Activated CD4-positive, alpha-beta T cell treated with anti-CD3 and anti-CD28 coated beads for 36 hours (primary cell): ENCODE data around the gene SNX25. TPM values are rescaled to one million over a fixed set of nuclear protein-coding genes. Genes with fewer than 3 reads are reported as not detected.
A peak's percentile ranks its signal among the peaks of the same experiment; 100 is the strongest.
"Not testable (repeated sequence)": the region's sequence is repeated elsewhere in the genome, so short reads cannot be mapped to it uniquely, and the experiment has no call there.

Source experiments
- ATAC-seq: fragments of 200-7000 bp; cut with Tn5 transposase; one replicate; pipeline ENCODE4 v1.10.0; 2021; ENCODE audit warnings: mild to moderate bottlenecking, moderate library complexity
- CTCF ChIA-PET: fragments of 350-600 bp; sonication (Branson Sonifier 250); formaldehyde crosslinking; loops from one replicate; lab custom pipeline; 2021; ENCODE audit warnings: antibody characterized with exemption; lab: Charles Lee
- POLR2A ChIA-PET: fragments of 350-600 bp; sonication (Branson Sonifier 250); formaldehyde crosslinking; loops from one replicate; lab custom pipeline; 2021; ENCODE audit warnings: antibody characterized with exemption, inconsistent platforms; lab: Charles Lee
- DNase-seq: peaks from one replicate; pipeline ENCODE4 v3.0.0-alpha.2; 2020
- H3K27ac Mint-ChIP-seq: one replicate; pipeline ENCODE4 v1.8.0; 2021; ENCODE audit warnings: mixed read lengths
- H3K27me3 Mint-ChIP-seq: one replicate; pipeline ENCODE4 v1.8.0; 2021; ENCODE audit warnings: mixed read lengths
- H3K36me3 Mint-ChIP-seq: one replicate; pipeline ENCODE4 v1.8.0; 2021; ENCODE audit warnings: low read depth, mixed read lengths
- H3K4me1 Mint-ChIP-seq: one replicate; pipeline ENCODE4 v1.8.0; 2021; ENCODE audit warnings: mixed read lengths
- H3K4me3 Mint-ChIP-seq: one replicate; pipeline ENCODE4 v1.8.0; 2021; ENCODE audit warnings: mild to moderate bottlenecking, moderate library complexity, mixed read lengths
- H3K9me3 Mint-ChIP-seq: one replicate; pipeline ENCODE4 v1.8.0; 2021; ENCODE audit warnings: low read depth, mixed read lengths
- intact Hi-C, 2 experiments: fragments of 100-400 bp; cut with DNase I in 1 of 2; cut with micrococcal nuclease in 1 of 2; formaldehyde crosslinking; loops; one replicate each; pipeline versions ENCODE4 v1.14.2 to v1.15.1; 2022 to 2024; cut with DNase I, micrococcal nuclease
- total RNA-seq, 2 experiments: library from RNA; stranded (reverse); gene quantifications; one replicate each; pipeline ENCODE4 v1.2.3, GENCODE V29; 2021

Gene SNX25
- total RNA-seq, 2 experiments from 2014 or later: 14.8 to 15.0 TPM

- DNase-seq (no peak), ATAC-seq (no peak)
- intact Hi-C loops: no loop called here
- POLR2A ChIA-PET: no interaction called here
- Mint-ChIP-seq H3K4me1 (peaks cover 4% of the 10 kb centered on the region), H3K36me3 (peaks cover 38% of the 10 kb centered on the region), H3K27ac (no peak overlapping the region), H3K4me3 (no peak overlapping the region), H3K9me3 (no peaks in the 10 kb centered on the region), H3K27me3 (no peaks in the 10 kb centered on the region)
- CTCF ChIA-PET: no interaction called here
Observed at GRCh38 chr4:185352202-185352601, 142.8 kb downstream of the SNX25 start.

GRCh38 chr4:185352741-185353140 lies 143.3 kb downstream of the SNX25 start:
- POLR2A ChIA-PET: interaction anchor here (0.6 kb wide), 1 partner anchor 53 kb away, joined by 3 read pairs; no protein-coding TSS in a partner anchor
- no peaks in the 10 kb centered on the region for H3K27me3 Mint-ChIP-seq
- intact Hi-C loops: no loop called here
- CTCF ChIA-PET: interaction anchor here (0.8 kb wide), 1 partner anchor 54 kb away, joined by 3 read pairs; no protein-coding TSS in a partner anchor
- no peaks in the 10 kb centered on the region for H3K9me3 Mint-ChIP-seq
- H3K36me3 Mint-ChIP-seq: peaks cover 35% of the 10 kb centered on the region
- DNase-seq (no peak), ATAC-seq (no peak)
- no peak overlapping the region for H3K27ac Mint-ChIP-seq
- no peak overlapping the region for H3K4me3 Mint-ChIP-seq
- H3K4me1 Mint-ChIP-seq: peaks cover 8% of the 10 kb centered on the region

- intact Hi-C loops: no loop called here
- Mint-ChIP-seq H3K36me3 (peaks cover 15% of the 10 kb centered on the region), H3K4me1 (peaks cover 8% of the 10 kb centered on the region), H3K27me3 (no peaks in the 10 kb centered on the region), H3K9me3 (no peaks in the 10 kb centered on the region), H3K27ac (peak overlapping the region; percentile 42), H3K4me3 (no peak overlapping the region)
- ATAC-seq: peak; percentile 75
- ChIA-PET POLR2A (no interaction called here), CTCF (no interaction called here)
- DNase-seq: peak; percentile 55
Observed at GRCh38 chr4:185357211-185357610, 147.8 kb downstream of the SNX25 start.

- ChIA-PET CTCF (no interaction called here), POLR2A (no interaction called here)
- peak; percentile 9 for ATAC-seq
- H3K27ac Mint-ChIP-seq: no peak overlapping the region
- peaks cover 8% of the 10 kb centered on the region for H3K4me1 Mint-ChIP-seq
- DNase-seq: no peak
- H3K27me3 Mint-ChIP-seq: no peaks in the 10 kb centered on the region
- peaks cover 12% of the 10 kb centered on the region for H3K36me3 Mint-ChIP-seq
- H3K9me3 Mint-ChIP-seq: no peaks in the 10 kb centered on the region
- intact Hi-C loops: no loop called here
- no peak overlapping the region for H3K4me3 Mint-ChIP-seq
Observed at GRCh38 chr4:185357733-185358440, 148.5 kb downstream of the SNX25 start.

- intact Hi-C loops: no loop called here
- ChIA-PET CTCF (no interaction called here), POLR2A (no interaction called here)
- Mint-ChIP-seq H3K9me3 (no peaks in the 10 kb centered on the region), H3K4me3 (no peak overlapping the region), H3K27me3 (no peaks in the 10 kb centered on the region), H3K36me3 (peaks cover 10% of the 10 kb centered on the region), H3K4me1 (peaks cover 8% of the 10 kb centered on the region), H3K27ac (no peak overlapping the region)
- ATAC-seq (no peak), DNase-seq (no peak)
Observed at GRCh38 chr4:185358514-185358913, 149.1 kb downstream of the SNX25 start.

- intact Hi-C loops: no loop called here
- ChIA-PET CTCF (no interaction called here), POLR2A (no interaction called here)
- DNase-seq: no peak
- Mint-ChIP-seq H3K27me3 (no peaks in the 10 kb centered on the region), H3K9me3 (no peaks in the 10 kb centered on the region), H3K4me3 (no peak overlapping the region), H3K4me1 (peaks cover 8% of the 10 kb centered on the region), H3K27ac (no peak overlapping the region), H3K36me3 (peaks cover 9% of the 10 kb centered on the region)
- ATAC-seq: no peak
Observed at GRCh38 chr4:185358959-185359358, 149.6 kb downstream of the SNX25 start.

- Mint-ChIP-seq H3K36me3 (peaks cover 3% of the 10 kb centered on the region), H3K4me3 (no peak overlapping the region), H3K27me3 (no peaks in the 10 kb centered on the region), H3K27ac (no peak overlapping the region), H3K9me3 (no peaks in the 10 kb centered on the region), H3K4me1 (peaks cover 8% of the 10 kb centered on the region)
- DNase-seq (no peak), ATAC-seq (no peak)
- CTCF ChIA-PET: interaction anchor here (0.7 kb wide), 1 partner anchor 79 kb away, joined by 3 read pairs; no protein-coding TSS in a partner anchor
- intact Hi-C loops: no loop called here
- POLR2A ChIA-PET: no interaction called here
Observed at GRCh38 chr4:185359767-185360446, 150.5 kb downstream of the SNX25 start.

GRCh38 chr4:185361872-185362271 lies 152.5 kb downstream of the SNX25 start:
- no peak overlapping the region for H3K4me3 Mint-ChIP-seq
- intact Hi-C loops: no loop called here
- H3K27me3 Mint-ChIP-seq: no peaks in the 10 kb centered on the region
- POLR2A ChIA-PET: no interaction called here
- H3K36me3 Mint-ChIP-seq: peaks cover 3% of the 10 kb centered on the region
- H3K4me1 Mint-ChIP-seq: peaks cover 7% of the 10 kb centered on the region
- ATAC-seq (no peak), DNase-seq (no peak)
- H3K27ac Mint-ChIP-seq: no peak overlapping the region
- no peaks in the 10 kb centered on the region for H3K9me3 Mint-ChIP-seq
- CTCF ChIA-PET: no interaction called here

- H3K36me3 Mint-ChIP-seq, H3K4me3 Mint-ChIP-seq, intact Hi-C loops, DNase-seq, H3K27ac Mint-ChIP-seq, H3K27me3 Mint-ChIP-seq, ATAC-seq, POLR2A ChIA-PET, H3K4me1 Mint-ChIP-seq, H3K9me3 Mint-ChIP-seq: not testable (repeated sequence)
- CTCF ChIA-PET: interaction anchor here (0.5 kb wide), 1 partner anchor 22 kb away, joined by 3 read pairs; no protein-coding TSS in a partner anchor
Observed at GRCh38 chr4:185362570-185362969, 153.2 kb downstream of the SNX25 start.

GRCh38 chr4:185363251-185363650 lies 153.9 kb downstream of the SNX25 start:
- H3K27ac Mint-ChIP-seq: no peak overlapping the region
- intact Hi-C loops: no loop called here

GRCh38 chr4:185364886-185365285 lies 155.5 kb downstream of the SNX25 start:
- POLR2A ChIA-PET: no interaction called here

More at GRCh38 chr4:185363251-185363650, 153.9 kb downstream of the SNX25 start:
- H3K4me3 Mint-ChIP-seq: no peak overlapping the region
- no peaks in the 10 kb centered on the region for H3K27me3 Mint-ChIP-seq
- H3K9me3 Mint-ChIP-seq: no peaks in the 10 kb centered on the region
- H3K4me1 Mint-ChIP-seq: no peaks in the 10 kb centered on the region
- ChIA-PET POLR2A (no interaction called here), CTCF (no interaction called here)
- ATAC-seq (no peak), DNase-seq (no peak)
- peaks cover 3% of the 10 kb centered on the region for H3K36me3 Mint-ChIP-seq

GRCh38 chr4:185369731-185370130 lies 160.3 kb downstream of the SNX25 start:
- DNase-seq: no peak
- Mint-ChIP-seq H3K36me3 (peaks cover 4% of the 10 kb centered on the region), H3K4me3 (no peak overlapping the region), H3K27ac (no peak overlapping the region), H3K27me3 (no peaks in the 10 kb centered on the region), H3K4me1 (no peaks in the 10 kb centered on the region), H3K9me3 (no peaks in the 10 kb centered on the region)
- no peak for ATAC-seq
- ChIA-PET POLR2A (no interaction called here), CTCF (no interaction called here)
- intact Hi-C loops: no loop called here

More at GRCh38 chr4:185364886-185365285, 155.5 kb downstream of the SNX25 start:
- ATAC-seq (no peak), DNase-seq (no peak)
- Mint-ChIP-seq H3K4me1 (no peaks in the 10 kb centered on the region), H3K9me3 (no peaks in the 10 kb centered on the region), H3K27ac (no peak overlapping the region), H3K27me3 (no peaks in the 10 kb centered on the region), H3K36me3 (peaks cover 3% of the 10 kb centered on the region), H3K4me3 (no peak overlapping the region)
- intact Hi-C loops: no loop called here
- CTCF ChIA-PET: interaction anchor here (1.3 kb wide), 1 partner anchor 20 kb away, joined by 3 read pairs; no protein-coding TSS in a partner anchor
